A549 (cell line): ENCODE results near the gene GPR62. TPM values are rescaled to one million over a fixed set of nuclear protein-coding genes. Genes with fewer than 3 reads are reported as not detected.

ENCODE experiments used
- ATAC-seq, 2 experiments: fragments of 200-7000 bp in 1 of 2; fragments of >200 bp in 1 of 2; cut with Nextera tagmentation in 1 of 2; cut with Tn5 transposase in 1 of 2; 3 replicates each; pipeline versions ENCODE4 v1.8.0 to v1.9.1; 2018 to 2020; ENCODE audit warnings: mild to moderate bottlenecking in 1 of 2, moderate library complexity in 1 of 2
- CTCF ChIA-PET: fragments of 300-600 bp; sonication (Branson Sonifier 250); formaldehyde crosslinking; extraction: SDS; loops from one replicate; lab custom pipeline; 2021; ENCODE audit warnings: antibody characterized with exemption, inconsistent platforms; lab: Yijun Ruan, JAX
- POLR2A ChIA-PET: fragments of 350-600 bp; formaldehyde crosslinking; extraction: SDS; loops from one replicate; lab custom pipeline; 2021; ENCODE audit warnings: antibody characterized with exemption, inconsistent platforms; lab: Yijun Ruan, JAX
- DNase-seq, 2 experiments: peaks; one replicate each; pipeline versions ENCODE4 v3.0.0 to v3.0.0-alpha.2; 2011 to 2016; ENCODE audit warnings: low read depth in 1 of 2, low spot score in 1 of 2
- FAIRE-seq: peaks from 2 replicates; lab custom pipeline; 2011; peaks lifted over from hg19 to GRCh38; lab: Jason Lieb, UNC
- H3K27ac ChIP-seq, 2 experiments: fragments of >200 bp; sonication (Bioruptor Twin); formaldehyde crosslinking; 3 replicates each; pipeline ENCODE4 v1.5.1; 2016 to 2017
- H3K4me1 ChIP-seq: fragments of >200 bp; sonication (Bioruptor Twin); formaldehyde crosslinking; 3 replicates; pipeline ENCODE4 v1.6.1; 2016
- H3K4me2 ChIP-seq: fragments of >200 bp; sonication (Bioruptor Twin); formaldehyde crosslinking; 3 replicates; pipeline ENCODE4 v1.6.1; 2016
- H3K4me3 ChIP-seq: fragments of >200 bp; sonication (Bioruptor Twin); formaldehyde crosslinking; 3 replicates; pipeline ENCODE4 v1.5.1; 2016
- H3K9me3 ChIP-seq: fragments of >200 bp; sonication (Bioruptor Twin); formaldehyde crosslinking; 3 replicates; pipeline ENCODE4 v1.6.1; 2016
- CBX2 ChIP-seq: fragments of 200-600 bp; sonication (generic); IDR thresholded peaks from 2 replicates; pipeline ENCODE4 v1.6.1; 2016; ENCODE audit warnings: low read depth, mild to moderate bottlenecking, borderline replicate concordance
- CBX8 ChIP-seq: fragments of 200-600 bp; sonication (generic); IDR thresholded peaks from 2 replicates; pipeline ENCODE4 v1.6.1; 2016
- EHF ChIP-seq: fragments of 250-450 bp; sonication (Bioruptor Pico); IDR thresholded peaks from 2 replicates; pipeline ENCODE4 v1.5.0; 2020; ENCODE audit warnings: mild to moderate bottlenecking
- EHMT2 ChIP-seq: fragments of 200-600 bp; sonication (generic); IDR thresholded peaks from 2 replicates; pipeline ENCODE4 v1.6.1; 2016; ENCODE audit warnings: antibody characterized with exemption, low read depth, mild to moderate bottlenecking, moderate library complexity
- FOSB ChIP-seq: fragments of 250-450 bp; sonication (Bioruptor Pico); IDR thresholded peaks from 2 replicates; pipeline ENCODE4 v1.5.0; 2020; ENCODE audit warnings: mild to moderate bottlenecking, moderate library complexity
- FOSL2 ChIP-seq, 2 experiments: fragments of 450-650 bp in 1 of 2; fragments of >200 bp in 1 of 2; sonication (Bioruptor Twin) in 1 of 2; formaldehyde crosslinking; IDR thresholded peaks; 2 replicates each; pipeline versions ENCODE4 v1.5.0 to v1.6.1; 2016 to 2020; ENCODE audit warnings: mild to moderate bottlenecking in 1 of 2, moderate library complexity in 1 of 2
- GATA3 ChIP-seq: IDR thresholded peaks from 2 replicates; pipeline ENCODE4 v1.6.1; 2012; ENCODE audit warnings: borderline replicate concordance
- HDAC2 ChIP-seq: fragments of 200-600 bp; sonication (generic); IDR thresholded peaks from 2 replicates; pipeline ENCODE4 v1.6.1; 2016
- HOXB5 ChIP-seq: fragments of 250-450 bp; sonication (Bioruptor Pico); IDR thresholded peaks from 2 replicates; pipeline ENCODE4 v1.5.0; 2020; ENCODE audit warnings: mild to moderate bottlenecking, moderate library complexity
- KDM1A ChIP-seq: fragments of 200-600 bp; sonication (generic); IDR thresholded peaks from 2 replicates; pipeline ENCODE4 v1.6.1; 2016; ENCODE audit warnings: low read depth, mild to moderate bottlenecking
- KDM5A ChIP-seq: fragments of 200-600 bp; sonication (generic); IDR thresholded peaks from 2 replicates; pipeline ENCODE4 v1.6.1; 2016; ENCODE audit warnings: antibody characterized with exemption, mild to moderate bottlenecking
- MAFK ChIP-seq: fragments of 450-650 bp; IDR thresholded peaks from 2 replicates; pipeline ENCODE4 v1.6.1; 2014; ENCODE audit not compliant: partially characterized antibody
- MYC ChIP-seq: IDR thresholded peaks from 2 replicates; pipeline ENCODE4 v1.6.1; 2012; ENCODE audit warnings: mild to moderate bottlenecking, inconsistent platforms, low read length, improper control_type of control experiment, borderline replicate concordance
- POLR2A ChIP-seq: IDR thresholded peaks from 2 replicates; pipeline ENCODE4 v1.6.1; 2012; ENCODE audit warnings: mild to moderate bottlenecking, low read length
- POLR2AphosphoS2 ChIP-seq: conservative IDR thresholded peaks from 2 replicates; pipeline ENCODE4 v1.6.1; 2012; ENCODE audit warnings: low read length, improper control_type of control experiment, inconsistent platforms
- RNF2 ChIP-seq: fragments of 200-600 bp; sonication (generic); IDR thresholded peaks from 2 replicates; pipeline ENCODE4 v1.6.1; 2016; ENCODE audit warnings: low read depth, mild to moderate bottlenecking, antibody characterized with exemption, moderate library complexity, borderline replicate concordance
- SMC3 ChIP-seq: fragments of >200 bp; sonication (Bioruptor Twin); formaldehyde crosslinking; IDR thresholded peaks from 3 replicates; pipeline ENCODE4 v1.6.1; 2018; ENCODE audit warnings: inconsistent platforms
- TFCP2L1 ChIP-seq: fragments of 250-450 bp; sonication (Bioruptor Pico); IDR thresholded peaks from 2 replicates; pipeline ENCODE4 v1.5.0; 2021; ENCODE audit warnings: mild to moderate bottlenecking
- TP53 ChIP-seq: fragments of 250-450 bp; sonication (Bioruptor Pico); IDR thresholded peaks from 2 replicates; pipeline ENCODE4 v1.5.0; 2021; ENCODE audit warnings: mild to moderate bottlenecking, moderate library complexity
- ZC3H11A ChIP-seq: fragments of 450-650 bp; IDR thresholded peaks from 2 replicates; pipeline ENCODE4 v1.6.1; 2014; ENCODE audit warnings: antibody characterized with exemption, mild to moderate bottlenecking
- ZFP36 ChIP-seq: fragments of 450-650 bp; IDR thresholded peaks from 2 replicates; pipeline ENCODE4 v1.6.1; 2014; ENCODE audit warnings: borderline replicate concordance; ENCODE audit not compliant: partially characterized antibody
- ZNF302 ChIP-seq: fragments of 250-450 bp; sonication (Bioruptor Pico); IDR thresholded peaks from 2 replicates; pipeline ENCODE4 v1.9.0; 2021; ENCODE audit warnings: inconsistent platforms, mild to moderate bottlenecking, moderate library complexity
- WGBS: methylation state at CpG from one replicate; pipeline ENCODE4 v1.1.6; 2017; ENCODE audit errors: missing lambda C conversion rate; 5-methylcytosine and 5-hydroxymethylcytosine counted together
- polyA minus RNA-seq: library from RNA; depleted of rRNA, polyadenylated mRNA; stranded (reverse); fragments of >200 nt; gene quantifications from 2 replicates; pipeline ENCODE4 v1.2.3, GENCODE V29; 2011; rRNA and poly(A)+ RNA removed
- polyA plus RNA-seq, 4 experiments: library from polyadenylated mRNA; depleted of rRNA in 3 of 4; stranded (reverse); fragments of >200 nt; fragmentation: RNase III in 1 of 4; extraction: RNeasy Plus Mini Kit Qiagen cat#74134 plus additional on column Dnase treatment in 1 of 4; gene quantifications; 2 replicates in 3 of 4; 3 replicates in 1 of 4; pipeline ENCODE4 v1.2.3, GENCODE V29; 2011 to 2017
- TF ChIP-seq, protein P1 (sequence below): IDR thresholded peaks from 2 replicates; pipeline ENCODE4 v1.6.1; 2012
- TF ChIP-seq, protein P2 (sequence below): fragments of 250-450 bp; sonication (Bioruptor Pico); IDR thresholded peaks from 2 replicates; pipeline ENCODE4 v1.5.0; 2020; ENCODE audit warnings: low read depth, mild to moderate bottlenecking, moderate library complexity
- TF ChIP-seq, protein P3 (sequence below): fragments of 250-450 bp; sonication (Bioruptor Pico); IDR thresholded peaks from 2 replicates; pipeline ENCODE4 v1.5.0; 2021; ENCODE audit warnings: mild to moderate bottlenecking, moderate library complexity, borderline replicate concordance
- TF ChIP-seq, protein P4 (sequence below): fragments of >200 bp; sonication (Bioruptor Twin); formaldehyde crosslinking; IDR thresholded peaks from 3 replicates; pipeline ENCODE4 v1.5.1; 2016

The GPR62 gene, protein sequence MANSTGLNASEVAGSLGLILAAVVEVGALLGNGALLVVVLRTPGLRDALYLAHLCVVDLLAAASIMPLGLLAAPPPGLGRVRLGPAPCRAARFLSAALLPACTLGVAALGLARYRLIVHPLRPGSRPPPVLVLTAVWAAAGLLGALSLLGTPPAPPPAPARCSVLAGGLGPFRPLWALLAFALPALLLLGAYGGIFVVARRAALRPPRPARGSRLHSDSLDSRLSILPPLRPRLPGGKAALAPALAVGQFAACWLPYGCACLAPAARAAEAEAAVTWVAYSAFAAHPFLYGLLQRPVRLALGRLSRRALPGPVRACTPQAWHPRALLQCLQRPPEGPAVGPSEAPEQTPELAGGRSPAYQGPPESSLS
- polyA plus RNA-seq (2011; rRNA removed) (not detected in 2 replicates), polyA plus RNA-seq (2017; fragmentation: RNase III; extraction: RNeasy Plus Mini Kit Qiagen cat#74134 plus additional on column Dnase treatment) (0.05 TPM in 1 of 3 replicates, not detected in the others), polyA minus RNA-seq (not detected in 2 replicates)
- 0.01 TPM in 1 of 2 replicates, not detected in the other for polyA plus RNA-seq (2012; cell fraction: cytosol; rRNA removed)
- polyA plus RNA-seq (2012; cell fraction: nucleus; rRNA removed), result 0.06 TPM in 1 of 2 replicates, not detected in the other

DNA sequence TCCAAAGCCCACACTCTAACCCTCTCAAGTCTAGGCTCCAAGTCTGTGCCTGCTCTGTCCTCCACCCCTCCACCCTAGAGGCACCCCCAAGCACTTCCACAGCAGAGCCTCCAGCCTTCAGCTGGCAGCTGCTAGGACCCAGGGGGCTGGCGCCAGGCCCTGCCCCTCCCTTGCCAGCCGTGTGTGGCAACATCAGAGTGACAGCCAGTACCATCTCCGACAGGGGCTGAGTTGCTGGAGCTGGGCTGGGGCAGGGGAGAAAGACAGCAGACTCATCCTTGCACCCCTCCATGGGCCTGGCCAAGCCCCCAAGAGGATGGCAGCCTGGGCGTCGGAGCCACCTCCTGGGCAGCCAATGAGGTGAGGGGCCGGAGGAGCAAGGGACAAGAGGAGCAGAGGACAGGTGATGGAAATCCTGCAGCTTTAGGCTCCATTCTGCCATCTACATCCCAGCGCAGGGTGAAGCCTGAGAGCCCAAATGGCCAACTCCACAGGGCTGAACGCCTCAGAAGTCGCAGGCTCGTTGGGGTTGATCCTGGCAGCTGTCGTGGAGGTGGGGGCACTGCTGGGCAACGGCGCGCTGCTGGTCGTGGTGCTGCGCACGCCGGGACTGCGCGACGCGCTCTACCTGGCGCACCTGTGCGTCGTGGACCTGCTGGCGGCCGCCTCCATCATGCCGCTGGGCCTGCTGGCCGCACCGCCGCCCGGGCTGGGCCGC, at the start of gene GPR62:
Gene GPR62, plus strand, starts transcription at position 207 of the 718 bp plus-strand sequence. Its CDS starts 272 bp downstream, at position 479.
- ATAC-seq, result peak; percentile 26 to 41; a peak in 3 of 6 replicates
- H3K4me3 ChIP-seq, result no peak within 1 kb of the TSS
- no peak within 1 kb of the TSS for H3K4me2 ChIP-seq
- CTCF ChIA-PET, result interaction anchor here (0.9 to 3.2 kb wide), 3 partner anchors 9 to 19 kb away, joined by 4 to 15 read pairs (median 8); partner anchors contain the start of genes ABHD14A, ABHD14B and PARP3
- TF ChIP-seq, protein P1, sequence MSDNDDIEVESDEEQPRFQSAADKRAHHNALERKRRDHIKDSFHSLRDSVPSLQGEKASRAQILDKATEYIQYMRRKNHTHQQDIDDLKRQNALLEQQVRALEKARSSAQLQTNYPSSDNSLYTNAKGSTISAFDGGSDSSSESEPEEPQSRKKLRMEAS, result no peak
- TF ChIP-seq FOSB (CRISPR knock-in tag) (no peak), MAFK (no peak), ZC3H11A (no peak), SMC3 (no peak), HDAC2 (no peak), EHMT2 (no peak), RNF2 (no peak), ZNF302 (no peak), POLR2AphosphoS2 (no peak)
- TF ChIP-seq, protein P2, sequence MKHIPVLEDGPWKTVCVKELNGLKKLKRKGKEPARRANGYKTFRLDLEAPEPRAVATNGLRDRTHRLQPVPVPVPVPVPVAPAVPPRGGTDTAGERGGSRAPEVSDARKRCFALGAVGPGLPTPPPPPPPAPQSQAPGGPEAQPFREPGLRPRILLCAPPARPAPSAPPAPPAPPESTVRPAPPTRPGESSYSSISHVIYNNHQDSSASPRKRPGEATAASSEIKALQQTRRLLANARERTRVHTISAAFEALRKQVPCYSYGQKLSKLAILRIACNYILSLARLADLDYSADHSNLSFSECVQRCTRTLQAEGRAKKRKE (CRISPR knock-in tag), result no peak
- TF ChIP-seq, protein P3, sequence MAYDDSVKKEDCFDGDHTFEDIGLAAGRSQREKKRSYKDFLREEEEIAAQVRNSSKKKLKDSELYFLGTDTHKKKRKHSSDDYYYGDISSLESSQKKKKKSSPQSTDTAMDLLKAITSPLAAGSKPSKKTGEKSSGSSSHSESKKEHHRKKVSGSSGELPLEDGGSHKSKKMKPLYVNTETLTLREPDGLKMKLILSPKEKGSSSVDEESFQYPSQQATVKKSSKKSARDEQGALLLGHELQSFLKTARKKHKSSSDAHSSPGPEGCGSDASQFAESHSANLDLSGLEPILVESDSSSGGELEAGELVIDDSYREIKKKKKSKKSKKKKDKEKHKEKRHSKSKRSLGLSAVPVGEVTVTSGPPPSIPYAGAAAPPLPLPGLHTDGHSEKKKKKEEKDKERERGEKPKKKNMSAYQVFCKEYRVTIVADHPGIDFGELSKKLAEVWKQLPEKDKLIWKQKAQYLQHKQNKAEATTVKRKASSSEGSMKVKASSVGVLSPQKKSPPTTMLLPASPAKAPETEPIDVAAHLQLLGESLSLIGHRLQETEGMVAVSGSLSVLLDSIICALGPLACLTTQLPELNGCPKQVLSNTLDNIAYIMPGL, result no peak
- DNase-seq, result no peak
- no peak for FAIRE-seq
- no peaks in the 10 kb centered on the region; the same call in 1 of the 3 replicates for H3K4me1 ChIP-seq
- 86% methylated on average over 10 of the region's 33 CpGs for WGBS
- H3K27ac ChIP-seq, result no peak within 1 kb of the TSS
- POLR2A ChIA-PET, result no interaction called here
- H3K9me3 ChIP-seq, result no peaks in the 10 kb centered on the region

DNA sequence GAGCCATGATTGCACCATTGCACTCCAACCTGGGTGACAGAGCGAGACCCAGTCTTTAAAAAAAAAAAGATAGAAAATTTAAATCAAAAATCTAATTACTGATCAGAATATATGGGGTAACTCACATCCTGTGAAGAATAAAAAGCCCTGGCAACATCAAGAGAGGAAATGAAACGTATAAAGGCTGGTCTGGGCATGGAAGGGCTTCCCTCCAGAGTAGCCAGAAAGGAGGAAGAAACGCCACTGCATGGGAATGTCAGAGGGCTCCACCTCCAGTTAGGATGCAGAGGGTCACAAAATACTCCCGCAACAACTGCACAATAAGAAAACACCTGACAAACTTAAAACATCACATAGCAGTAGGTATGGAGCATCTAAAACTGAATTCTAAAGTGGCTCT, 47.2 kb upstream of the GPR62 start:
- no peak for FAIRE-seq
- no peak for TF ChIP-seq KDM1A
- TF ChIP-seq, protein P4, sequence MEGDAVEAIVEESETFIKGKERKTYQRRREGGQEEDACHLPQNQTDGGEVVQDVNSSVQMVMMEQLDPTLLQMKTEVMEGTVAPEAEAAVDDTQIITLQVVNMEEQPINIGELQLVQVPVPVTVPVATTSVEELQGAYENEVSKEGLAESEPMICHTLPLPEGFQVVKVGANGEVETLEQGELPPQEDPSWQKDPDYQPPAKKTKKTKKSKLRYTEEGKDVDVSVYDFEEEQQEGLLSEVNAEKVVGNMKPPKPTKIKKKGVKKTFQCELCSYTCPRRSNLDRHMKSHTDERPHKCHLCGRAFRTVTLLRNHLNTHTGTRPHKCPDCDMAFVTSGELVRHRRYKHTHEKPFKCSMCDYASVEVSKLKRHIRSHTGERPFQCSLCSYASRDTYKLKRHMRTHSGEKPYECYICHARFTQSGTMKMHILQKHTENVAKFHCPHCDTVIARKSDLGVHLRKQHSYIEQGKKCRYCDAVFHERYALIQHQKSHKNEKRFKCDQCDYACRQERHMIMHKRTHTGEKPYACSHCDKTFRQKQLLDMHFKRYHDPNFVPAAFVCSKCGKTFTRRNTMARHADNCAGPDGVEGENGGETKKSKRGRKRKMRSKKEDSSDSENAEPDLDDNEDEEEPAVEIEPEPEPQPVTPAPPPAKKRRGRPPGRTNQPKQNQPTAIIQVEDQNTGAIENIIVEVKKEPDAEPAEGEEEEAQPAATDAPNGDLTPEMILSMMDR, result no peak
- no peak for TF ChIP-seq POLR2AphosphoS2
- no peak for TF ChIP-seq FOSB (CRISPR knock-in tag)
- TF ChIP-seq MAFK, result no peak
- no peak for TF ChIP-seq CBX8
- TF ChIP-seq MYC, result no peak
- no peak for TF ChIP-seq HOXB5 (CRISPR knock-in tag)
- TF ChIP-seq GATA3, result no peak
- TF ChIP-seq HDAC2, result no peak
- TF ChIP-seq, protein P3, result no peak
- no peak for TF ChIP-seq TP53 (CRISPR knock-in tag)
- TF ChIP-seq EHF (CRISPR knock-in tag), result no peak
- no peak for TF ChIP-seq TFCP2L1 (CRISPR knock-in tag)
- TF ChIP-seq POLR2A, result no peak
- TF ChIP-seq, protein P2 (CRISPR knock-in tag), result no peak
- no peak for TF ChIP-seq ZFP36
- TF ChIP-seq KDM5A, result no peak
- no peak for TF ChIP-seq CBX2
- TF ChIP-seq FOSL2 (IDR thresholded peaks at IDR 0.05), result no peak
- no peak for TF ChIP-seq FOSL2 (CRISPR knock-in tag; IDR thresholded peaks at IDR 0.05)
- TF ChIP-seq, all 56 proteins: peak for 0
- H3K4me2 ChIP-seq, result no peak overlapping the region
- H3K4me1 ChIP-seq, result no peaks in the 10 kb centered on the region
- WGBS, result 33% methylated on average over 4 of the region's 4 CpGs
- CTCF ChIA-PET, result interaction anchor here (0.7 kb wide), 1 partner anchor 67 kb away, joined by 3 read pairs; no protein-coding TSS in a partner anchor
- POLR2A ChIA-PET, result no interaction called here
- H3K9me3 ChIP-seq, result peaks cover 7% of the 10 kb centered on the region; the same call in 2 of the 3 replicates
- no peak for DNase-seq
- ATAC-seq, result no peak
- no peak overlapping the region for H3K4me3 ChIP-seq
- no peak overlapping the region for H3K27ac ChIP-seq
